NCI-H1694 (cell line): ENCODE results near the gene KANK2.

Experiments used
- DNase-seq: peaks from one replicate; lab custom pipeline; 2025; lab: John Stamatoyannopoulos, UW

Gene KANK2

DNA sequence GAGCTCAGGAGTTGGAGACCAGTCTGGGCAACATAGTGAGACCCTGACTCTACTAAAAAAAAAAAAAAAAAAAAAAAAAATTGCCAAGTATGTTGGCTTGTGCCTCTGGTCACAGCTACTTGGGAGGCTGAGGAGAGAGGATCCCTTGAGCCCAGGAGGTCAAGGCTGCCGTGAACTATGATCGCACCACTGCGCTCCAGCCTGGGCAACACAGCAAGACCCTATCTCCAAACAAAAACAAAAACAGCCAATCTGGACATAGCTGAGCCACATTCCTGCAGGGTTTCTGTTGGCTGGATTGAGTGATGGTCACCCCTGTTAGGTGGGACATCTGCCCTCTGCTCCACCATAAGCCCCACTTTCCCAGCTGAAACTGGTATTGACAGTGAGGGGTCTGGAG, 28.5 kb upstream of the KANK2 start:
- no peak for DNase-seq

DNA sequence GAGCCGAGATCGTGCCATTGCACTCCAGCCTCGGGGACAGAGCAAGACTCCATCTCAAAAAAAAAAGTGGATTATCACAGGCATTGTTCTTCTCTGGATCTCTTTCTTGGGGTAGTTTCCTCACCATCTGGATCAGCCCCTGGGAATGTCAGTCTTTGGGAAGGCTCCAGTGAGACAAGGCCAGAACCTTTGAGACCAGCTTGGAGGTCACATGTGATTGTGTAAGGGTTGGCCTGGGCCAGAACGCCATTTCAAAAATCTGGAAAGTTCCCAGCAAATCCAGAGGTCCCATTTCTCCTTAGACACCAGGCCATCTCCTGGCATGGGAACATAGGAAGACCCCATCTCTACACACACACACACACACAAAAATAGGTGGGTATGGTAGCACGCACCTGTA, 27.8 kb upstream of the KANK2 start:
- no peak for DNase-seq

DNA sequence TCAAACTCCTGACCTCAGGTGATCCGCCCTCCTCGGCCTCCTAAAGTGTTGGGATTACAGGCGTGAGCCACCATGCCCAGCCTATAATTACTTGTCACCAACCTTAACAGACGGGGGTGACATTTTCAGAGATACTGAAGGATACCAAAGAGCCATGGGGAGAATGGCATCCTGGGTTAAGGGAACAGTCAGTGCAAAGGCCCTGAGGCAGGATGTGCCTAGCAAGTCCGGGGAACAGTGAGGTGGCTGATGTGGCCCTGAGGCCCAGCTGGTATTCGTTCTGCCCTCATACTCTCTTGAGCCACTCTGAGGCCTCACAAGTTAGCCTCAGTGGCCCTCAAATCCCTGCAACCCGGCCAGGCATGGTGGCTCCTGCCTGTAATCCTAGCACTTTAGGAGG, 27.1 kb upstream of the KANK2 start:
- no peak for DNase-seq

DNA sequence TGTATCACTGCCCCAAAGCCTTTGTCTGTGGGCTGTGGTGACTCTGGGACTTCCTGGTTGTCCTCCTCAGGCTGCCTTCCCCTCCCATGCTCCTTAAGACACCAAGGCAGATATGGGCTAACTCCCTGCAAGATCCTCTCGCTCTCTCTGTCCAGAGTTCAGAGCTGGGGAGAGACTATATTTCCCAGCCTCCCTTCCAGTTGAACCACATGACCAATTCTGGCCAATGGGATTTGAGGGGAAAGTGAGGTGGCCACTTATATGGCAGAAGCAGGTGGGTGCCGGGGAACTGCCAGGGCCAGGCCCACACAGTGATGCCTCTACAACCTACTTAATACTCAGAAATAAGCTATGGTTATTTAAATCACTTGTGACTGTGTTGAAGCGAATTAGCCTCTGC, 25.9 kb upstream of the KANK2 start:
- DNase-seq, result no peak

DNA sequence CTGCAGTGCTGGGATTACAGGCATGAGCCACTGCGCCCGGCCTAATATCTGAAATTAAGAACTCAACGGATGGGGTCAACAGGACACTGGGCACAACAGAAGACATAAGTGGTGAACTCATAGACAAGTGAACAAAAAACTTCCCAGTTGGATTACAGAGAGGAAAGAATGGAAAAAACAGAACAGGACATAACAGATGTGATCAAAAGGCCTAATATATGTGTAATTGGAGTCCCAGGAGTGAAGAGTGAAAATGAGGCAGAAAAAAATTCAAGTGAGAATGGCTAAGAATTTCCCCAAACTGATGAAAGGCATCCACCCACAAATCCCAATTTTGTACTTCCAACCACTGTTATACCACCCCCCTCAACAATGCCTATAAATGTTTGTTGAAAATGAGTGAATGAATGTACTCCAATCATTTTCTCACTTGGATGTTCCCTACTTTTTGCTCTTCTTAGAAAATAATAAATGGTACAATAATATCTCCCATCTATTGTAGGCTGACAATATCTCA, 23.8 kb upstream of the KANK2 start:
- DNase-seq, result no peak

DNA sequence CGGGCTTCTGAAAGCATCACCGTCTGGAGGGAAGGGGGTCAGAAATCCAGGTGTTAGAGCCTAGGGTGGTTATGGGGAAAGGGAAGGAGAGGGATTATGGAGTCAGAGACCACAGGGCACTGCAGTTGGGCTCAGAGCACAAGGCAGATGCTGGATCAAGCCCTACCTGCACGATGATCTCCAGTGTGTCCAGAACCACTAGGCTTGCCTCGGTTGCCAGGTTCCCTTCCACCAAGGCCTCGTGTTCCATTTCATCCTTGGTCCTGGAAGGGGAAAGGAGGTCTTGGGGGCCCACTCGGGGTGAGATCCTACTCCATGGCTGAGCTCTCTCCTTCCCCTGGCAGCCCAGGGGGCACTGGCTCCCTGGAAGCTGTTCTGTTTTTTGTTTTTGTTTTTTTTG, 17.0 kb upstream of the KANK2 start:
- DNase-seq, result no peak

DNA sequence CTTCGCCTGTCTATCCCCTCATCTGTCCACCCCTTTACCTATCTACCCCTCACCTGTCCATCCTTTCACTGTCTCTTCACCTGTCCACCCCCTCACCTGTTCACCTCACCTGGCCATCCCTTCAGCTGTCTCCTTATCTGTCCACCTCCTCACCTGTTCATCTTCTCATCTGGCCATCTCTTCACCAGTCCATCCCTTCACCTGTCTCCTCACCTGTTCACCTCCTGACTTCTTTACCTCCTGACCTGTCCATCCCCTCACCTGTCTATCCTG, 13.2 kb upstream of the KANK2 start:
- DNase-seq, result no peak

DNA sequence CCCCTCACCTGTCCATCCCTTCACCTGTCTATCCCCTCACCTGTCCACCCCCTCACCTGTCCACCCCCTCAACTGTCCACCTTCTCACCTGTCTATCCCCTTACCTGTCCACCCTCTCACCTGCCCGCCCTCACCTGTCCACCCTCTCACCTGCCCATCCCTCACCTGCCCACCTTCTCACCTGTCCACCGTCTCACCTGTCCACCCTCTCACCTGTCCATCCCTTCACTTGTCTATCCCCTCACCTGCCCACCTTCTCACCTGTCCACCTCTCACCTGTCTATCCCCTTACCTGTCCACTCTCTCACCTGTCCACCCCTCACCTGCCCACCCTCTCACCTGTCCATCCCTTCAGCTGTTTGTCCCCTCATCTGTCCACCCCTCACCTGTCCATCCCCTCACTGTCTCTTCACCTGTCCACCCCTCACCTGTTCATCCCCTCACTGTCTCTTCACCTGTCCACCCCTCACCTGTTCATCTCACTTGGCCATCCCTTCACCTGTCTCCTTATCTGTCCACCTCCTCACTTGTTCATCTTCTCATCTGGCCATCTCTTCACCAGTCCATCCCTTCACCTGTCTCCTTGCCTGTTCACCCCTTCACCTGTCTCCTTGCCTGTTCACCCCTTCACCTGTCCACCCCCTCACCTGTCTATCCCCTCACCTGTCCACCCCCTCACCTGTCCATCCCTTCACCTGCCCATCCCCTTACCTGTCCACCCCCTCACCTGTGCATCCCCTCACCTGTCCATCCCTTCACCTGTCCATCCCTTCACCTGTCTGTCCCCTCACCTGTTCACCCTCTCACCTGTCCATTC, 12.7 kb upstream of the KANK2 start:
- DNase-seq, result no peak

DNA sequence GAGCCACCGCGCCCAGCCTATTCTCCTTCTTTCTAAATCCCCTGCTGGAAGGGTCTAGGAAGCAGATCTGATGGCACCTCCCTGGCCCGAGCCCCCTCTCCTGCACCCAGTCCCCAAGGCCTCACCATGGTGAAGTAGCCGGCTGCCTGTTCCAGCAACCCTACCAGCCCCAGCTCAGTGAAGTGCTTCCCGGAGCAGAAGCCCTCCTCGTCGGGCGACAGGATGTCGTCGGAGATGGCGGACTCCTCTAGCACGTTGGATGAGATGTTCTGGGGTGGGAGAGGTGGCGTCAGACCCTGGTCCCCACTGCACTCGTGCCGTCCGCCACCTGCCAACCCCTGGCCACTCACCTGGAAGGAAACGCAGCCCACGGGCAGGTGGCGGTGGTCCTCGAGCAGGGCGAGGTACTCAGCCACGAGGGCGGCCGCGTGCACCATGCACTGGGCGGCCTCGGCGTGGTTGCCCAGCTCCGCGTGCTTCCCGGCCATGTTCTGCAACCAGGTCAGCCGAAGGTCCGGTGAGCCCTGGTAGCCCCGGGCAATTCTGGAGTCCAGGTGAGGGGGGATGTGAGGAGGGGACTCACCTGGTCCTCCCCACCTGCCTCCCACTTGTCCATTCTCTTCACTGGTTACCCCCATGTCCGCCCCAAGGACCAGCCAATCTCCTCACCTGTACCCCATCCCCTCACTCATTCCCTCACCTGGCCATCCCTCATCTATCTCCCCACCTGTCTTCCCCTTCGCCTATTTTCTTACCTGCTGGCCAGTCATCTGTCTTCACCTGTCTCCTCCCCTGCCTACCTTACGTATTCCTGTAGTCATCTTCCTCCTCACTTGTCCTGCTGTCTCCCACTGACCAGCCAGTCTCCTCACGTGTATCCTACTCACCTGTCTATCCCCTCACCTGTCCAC, 11.5 kb upstream of the KANK2 start:
- no peak for DNase-seq

DNA sequence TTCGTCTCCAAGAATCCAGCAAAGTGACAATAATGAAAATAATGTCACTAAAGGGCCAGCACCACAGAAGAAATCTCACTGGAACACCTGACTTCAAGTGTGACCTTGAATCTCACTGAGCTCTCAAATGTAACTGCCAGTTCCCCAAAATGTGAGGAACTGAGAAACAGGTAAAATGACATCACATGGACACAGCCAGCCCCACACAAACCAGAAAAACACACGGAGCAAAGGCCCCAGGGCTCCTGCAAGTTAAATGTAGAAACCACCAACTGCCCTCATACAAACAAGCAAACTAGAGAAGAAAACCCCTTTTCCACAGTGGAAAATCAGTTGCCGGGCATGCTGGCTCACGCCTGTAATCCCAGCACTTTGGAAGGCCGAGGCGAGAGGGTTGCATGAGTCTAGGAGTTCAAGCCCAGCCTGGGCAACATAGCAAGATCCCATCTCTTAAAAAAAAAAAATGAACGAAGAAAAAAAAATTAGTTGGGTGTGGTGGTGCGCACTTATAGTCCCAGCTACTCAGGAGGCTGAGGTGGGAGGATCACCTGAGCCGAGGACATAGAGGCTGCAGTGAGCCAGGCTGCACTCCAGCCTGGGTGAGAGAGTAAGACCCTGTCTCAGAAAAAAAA, 8.7 kb upstream of the KANK2 start:
- no peak for DNase-seq

DNA sequence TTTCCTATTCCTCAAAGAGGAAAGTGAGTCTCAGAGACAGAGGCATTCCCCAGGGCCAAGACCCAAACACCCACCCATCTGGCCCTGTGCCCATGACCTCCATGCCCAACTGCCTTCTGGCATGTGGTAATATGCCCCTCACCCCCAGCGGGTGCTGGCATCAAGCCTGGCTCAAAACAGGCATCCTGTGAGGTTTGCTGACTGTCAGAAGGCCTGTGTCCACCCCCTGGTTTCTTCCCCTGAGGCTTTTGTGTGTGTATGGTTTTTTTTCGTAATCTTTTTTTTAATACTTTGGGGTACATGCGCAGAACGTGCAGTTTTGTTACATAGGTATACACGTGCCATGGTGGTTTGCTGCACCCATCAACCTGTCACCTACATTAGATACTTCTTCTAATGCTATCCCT, 7.6 kb upstream of the KANK2 start:
- no peak for DNase-seq

DNA sequence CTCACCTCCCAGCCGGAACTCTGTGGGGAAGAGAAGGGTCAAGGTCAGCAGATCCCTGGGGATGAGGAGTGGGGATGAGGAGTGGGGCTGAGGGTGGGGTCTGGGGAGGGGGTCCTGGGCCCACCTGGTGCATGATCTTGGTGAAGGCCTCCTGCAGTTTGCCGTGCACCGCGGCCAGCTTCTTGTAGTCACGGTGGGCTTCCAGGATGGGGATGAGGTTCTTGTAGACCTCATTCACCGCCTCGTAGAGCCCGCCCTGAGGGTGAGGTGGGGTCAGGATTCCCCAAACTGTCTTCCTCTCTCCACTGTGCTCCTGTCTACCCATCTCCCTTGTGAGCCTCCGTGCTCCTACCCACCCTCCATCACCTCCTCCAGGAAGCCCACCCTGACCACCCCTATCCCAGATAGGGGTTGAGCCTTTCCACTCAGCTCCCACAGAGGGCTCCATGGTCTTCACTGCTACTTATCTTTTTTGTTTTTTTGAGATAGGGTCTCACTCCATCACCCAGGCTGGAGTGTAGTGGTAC, 6.8 kb upstream of the KANK2 start:
- no peak for DNase-seq

DNA sequence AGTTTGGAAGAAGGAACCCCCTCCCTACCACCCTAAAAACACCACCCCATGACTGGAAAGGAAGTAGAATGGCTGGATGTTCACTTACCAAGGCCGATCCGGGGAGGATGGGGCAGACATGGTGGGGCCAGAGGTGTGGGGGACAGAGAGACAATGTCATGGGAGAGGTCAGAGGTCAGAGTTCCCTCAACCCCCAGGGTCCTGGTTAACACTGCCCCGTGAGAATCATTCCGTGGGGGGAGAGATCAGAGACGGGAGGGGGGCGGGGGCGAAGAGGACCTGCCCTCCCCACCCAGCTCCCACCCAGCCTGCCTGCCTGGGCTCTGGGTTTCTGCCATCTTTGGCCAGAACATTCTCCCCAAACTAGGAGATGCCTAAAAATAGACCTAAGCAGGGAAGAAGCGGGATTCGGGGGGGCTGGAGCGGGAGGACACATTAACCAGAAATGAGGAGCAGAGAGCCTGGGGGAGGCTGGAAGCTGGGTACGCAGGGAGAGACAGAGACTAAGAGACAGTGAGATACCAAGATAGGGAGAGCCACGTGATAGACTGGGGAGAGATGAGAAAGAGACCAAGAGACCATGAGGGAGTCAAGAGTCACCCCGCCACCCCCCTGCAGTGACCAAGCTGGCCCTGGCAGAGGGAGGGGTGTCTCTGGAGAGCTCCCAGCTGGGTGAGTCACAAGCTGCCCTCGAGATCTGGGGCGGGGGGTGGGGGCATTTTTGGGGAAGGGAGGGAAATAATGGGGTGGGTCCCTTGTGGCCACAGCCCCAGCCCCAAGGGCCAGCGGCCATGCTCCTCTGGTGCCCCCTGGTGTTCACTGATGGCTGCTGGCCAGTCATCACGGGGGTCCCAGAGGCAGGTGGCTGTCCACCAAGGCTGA, 6.1 kb upstream of the KANK2 start:
- DNase-seq, result peak; percentile 22

DNA sequence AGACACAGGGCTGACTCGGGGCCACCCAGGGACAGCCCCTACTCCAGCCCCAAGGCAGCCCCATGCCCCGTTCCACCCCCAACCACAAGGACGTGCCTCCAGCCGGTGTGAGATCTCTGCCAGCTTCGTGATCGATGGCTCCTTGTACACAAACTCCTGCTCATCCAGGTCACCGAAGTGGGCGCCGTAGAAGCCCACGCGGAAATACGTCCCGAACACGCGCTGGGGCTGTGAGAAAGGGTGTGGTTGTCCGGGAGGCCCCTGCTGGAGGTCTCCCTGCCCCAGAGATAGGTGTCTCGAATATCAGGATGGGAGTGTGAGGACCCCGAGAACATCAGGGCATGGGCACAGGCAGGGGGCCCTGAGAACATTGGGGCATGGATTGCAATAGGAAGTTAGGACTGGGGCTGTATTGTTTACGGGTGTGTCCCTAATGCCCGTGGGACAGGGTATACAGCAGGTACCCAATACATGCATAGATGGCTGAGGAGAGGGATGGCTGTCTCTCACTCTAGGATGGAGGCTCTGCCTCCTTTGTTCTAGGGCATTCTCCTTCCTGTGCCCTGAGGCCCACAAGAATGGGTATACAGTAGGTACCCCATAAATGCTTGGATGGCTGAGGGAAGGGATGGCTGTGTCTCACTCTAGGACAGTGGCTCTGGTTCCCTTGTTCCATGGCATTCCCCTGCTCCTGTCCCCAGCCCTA, 5.3 kb upstream of the KANK2 start:
- DNase-seq, result no peak

DNA sequence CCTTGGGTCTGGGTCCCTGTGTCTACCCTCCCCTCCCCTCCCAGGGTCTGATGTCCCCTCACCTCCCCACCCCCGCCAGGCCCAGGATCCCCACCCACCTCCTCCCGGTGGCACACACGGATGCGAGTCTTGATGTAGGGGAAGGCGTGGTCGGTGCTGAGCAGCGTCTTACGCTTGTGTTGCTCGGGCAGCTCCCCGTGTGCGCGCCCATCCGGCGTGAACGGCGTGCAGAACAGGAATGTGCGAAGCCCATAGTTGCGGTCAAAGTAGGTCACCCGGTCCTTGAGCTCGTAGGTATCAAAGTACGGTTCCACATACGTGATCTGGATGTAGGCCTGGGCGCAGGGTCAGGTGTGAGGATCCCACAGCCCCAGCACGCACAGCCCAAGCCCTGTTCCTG, 4.4 kb upstream of the KANK2 start:
- no peak for DNase-seq

DNA sequence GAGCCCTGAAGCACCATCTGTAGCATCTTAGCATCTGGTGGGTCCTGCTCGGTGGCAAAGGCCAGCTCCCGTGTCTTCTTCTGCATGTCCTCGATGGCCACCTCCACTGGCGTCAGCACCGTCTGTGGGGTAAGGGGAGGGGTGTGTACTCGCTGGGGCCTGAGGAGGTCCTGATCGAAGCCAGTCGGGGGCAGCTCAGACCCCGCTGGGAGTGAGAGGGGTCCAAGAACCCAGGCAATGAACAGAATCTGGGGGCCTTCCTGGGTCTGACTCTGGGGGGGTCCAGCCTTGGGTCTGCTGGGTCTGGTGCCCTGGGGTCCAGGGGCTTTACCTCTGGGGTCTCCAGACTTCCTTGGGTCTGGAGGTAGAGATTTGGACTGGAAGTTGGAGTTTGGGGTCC, 3.6 kb upstream of the KANK2 start:
- DNase-seq, result no peak

DNA sequence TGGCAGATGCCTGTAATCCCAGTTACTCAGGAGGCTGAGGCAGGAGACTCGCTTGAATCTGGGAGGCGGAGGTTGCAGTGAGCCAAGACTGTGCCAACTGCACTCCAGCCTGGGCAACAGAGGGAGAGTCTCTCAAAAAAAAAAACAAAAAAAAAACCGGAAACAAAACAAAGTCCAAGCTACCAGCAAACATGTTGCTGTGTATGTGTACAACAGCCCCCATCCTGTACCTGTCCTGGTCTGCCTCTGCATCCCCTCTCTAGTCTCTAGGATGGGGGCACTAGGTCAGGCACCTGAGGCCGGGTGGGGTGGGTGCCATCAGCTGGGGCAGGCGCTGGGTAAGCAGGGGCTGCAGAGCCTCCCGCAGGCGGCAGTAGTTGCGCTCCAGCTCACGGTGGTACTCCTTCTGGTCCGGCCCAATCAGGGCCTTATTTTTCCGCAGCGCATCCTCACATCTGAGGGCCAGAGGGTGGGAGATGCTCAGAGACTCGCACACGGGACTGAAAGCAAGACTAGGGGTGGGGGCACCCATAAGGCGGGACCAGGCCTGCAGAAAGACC, 2.8 kb upstream of the KANK2 start:
- DNase-seq, result no peak

DNA sequence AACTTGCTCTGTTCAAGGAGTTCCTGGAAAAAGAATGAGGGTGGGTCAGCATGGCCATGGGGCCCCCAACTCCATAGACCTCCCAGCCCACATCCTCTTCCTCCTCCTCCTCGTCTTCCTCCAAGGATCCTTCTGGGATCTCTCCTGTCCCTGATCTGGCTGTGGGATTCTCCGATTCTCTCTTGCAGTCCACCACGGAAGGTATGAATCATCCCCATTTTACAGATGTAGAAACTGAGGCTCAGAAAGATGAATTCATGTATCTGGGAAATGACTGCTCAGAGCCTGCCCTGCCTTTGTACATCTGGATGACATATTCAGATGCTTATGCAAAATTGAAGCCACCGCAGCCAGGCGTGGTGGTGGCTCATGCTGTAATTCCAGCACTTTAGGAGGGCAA, 2.2 kb upstream of the KANK2 start:
- no peak for DNase-seq

DNA sequence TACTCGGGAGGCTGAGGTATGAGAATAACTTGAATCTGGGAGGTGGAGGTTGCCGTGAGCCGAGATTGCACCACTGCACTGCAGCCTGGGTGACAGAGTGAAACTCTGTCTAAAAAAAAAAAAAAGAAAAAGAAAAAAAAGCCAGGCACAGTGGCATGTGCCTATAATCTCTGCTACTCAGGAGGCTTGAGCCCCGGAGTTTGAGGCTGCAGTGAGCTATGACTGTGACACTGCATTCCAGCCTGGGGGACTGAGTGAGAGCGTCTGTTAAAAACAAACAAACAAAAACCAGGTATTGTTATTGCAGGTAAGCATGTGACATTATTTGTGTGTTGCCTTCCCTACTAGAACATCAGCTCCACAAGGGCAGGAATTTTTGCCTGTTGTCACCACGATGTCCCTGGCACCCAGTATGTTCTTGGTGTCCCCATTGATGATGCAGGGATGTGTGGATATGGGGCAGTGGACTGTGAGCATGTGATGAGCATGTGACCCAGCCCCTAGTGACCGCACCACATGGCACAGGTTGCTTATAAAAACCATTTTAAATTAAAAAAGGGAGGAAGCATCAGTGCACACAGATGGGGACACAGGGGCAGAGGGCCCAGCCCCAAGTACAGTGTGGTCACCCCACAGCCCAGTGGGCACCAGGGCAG, 1.6 kb upstream of the KANK2 start:
- DNase-seq, result no peak

DNA sequence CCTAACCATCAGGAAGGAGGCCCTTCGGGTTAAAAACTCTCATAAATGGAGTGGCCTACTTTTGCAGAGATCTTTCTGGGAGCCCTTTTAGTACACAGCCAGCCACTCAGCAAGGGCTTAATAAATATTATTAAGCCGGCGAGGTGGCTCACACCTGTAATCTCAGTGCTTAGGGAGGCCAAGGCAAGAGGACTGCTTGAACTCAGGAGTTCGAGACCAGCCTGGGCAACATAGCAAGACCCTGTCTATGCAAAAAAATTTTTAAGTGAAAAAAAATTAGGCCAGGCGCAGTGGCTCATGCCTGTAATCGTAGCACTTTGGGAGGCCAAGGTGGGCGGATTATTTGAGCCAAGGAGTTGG, 810 bp upstream of the KANK2 start:
- no peak for DNase-seq
